Hepatocyte (in vitro differentiated cells): Measurements from ENCODE around the gene RPL36AL.

Source experiments
- CTCF ChIP-seq: fragments of 200-600 bp; sonication (generic); IDR thresholded peaks from 2 replicates; pipeline ENCODE4 v1.5.1; 2016; ENCODE audit warnings: antibody characterized with exemption, mild to moderate bottlenecking; ENCODE audit not compliant: poor library complexity
- EZH2 ChIP-seq: fragments of 200-600 bp; sonication (generic); IDR thresholded peaks from 2 replicates; pipeline ENCODE4 v1.6.1; 2016; ENCODE audit warnings: antibody characterized with exemption, mild to moderate bottlenecking, borderline replicate concordance
- EZH2phosphoT487 ChIP-seq: fragments of 200-600 bp; sonication (generic); IDR thresholded peaks from one replicate; pipeline ENCODE4 v1.6.1; 2018; ENCODE audit warnings: antibody characterized with exemption, mild to moderate bottlenecking, low read depth, moderate library complexity; ENCODE audit not compliant: unreplicated experiment, severe bottlenecking

DNA sequence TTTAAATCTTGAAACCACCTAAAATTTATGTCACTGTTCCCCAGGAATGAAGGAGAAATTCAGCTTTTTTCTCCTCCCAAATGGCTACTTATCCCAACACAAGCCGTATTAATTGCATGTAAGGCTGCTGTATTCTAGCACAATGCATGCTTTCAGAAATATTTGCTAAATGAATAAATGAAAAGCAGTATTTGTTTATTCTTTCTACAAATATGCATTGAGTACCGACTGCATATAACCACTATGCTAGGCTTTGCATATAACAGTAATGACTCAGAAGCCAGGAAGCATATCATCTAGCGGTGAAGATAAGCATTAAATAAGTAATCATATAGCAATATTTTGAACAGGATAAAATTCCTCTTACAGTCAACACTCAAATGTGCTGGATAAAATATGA is 27.4 kb downstream of the RPL36AL start:
- TF ChIP-seq EZH2 (no peak), CTCF (no peak), EZH2phosphoT487 (no peak)
